Measurements from ENCODE around the gene HOXB9.

Gene HOXB9

DNA sequence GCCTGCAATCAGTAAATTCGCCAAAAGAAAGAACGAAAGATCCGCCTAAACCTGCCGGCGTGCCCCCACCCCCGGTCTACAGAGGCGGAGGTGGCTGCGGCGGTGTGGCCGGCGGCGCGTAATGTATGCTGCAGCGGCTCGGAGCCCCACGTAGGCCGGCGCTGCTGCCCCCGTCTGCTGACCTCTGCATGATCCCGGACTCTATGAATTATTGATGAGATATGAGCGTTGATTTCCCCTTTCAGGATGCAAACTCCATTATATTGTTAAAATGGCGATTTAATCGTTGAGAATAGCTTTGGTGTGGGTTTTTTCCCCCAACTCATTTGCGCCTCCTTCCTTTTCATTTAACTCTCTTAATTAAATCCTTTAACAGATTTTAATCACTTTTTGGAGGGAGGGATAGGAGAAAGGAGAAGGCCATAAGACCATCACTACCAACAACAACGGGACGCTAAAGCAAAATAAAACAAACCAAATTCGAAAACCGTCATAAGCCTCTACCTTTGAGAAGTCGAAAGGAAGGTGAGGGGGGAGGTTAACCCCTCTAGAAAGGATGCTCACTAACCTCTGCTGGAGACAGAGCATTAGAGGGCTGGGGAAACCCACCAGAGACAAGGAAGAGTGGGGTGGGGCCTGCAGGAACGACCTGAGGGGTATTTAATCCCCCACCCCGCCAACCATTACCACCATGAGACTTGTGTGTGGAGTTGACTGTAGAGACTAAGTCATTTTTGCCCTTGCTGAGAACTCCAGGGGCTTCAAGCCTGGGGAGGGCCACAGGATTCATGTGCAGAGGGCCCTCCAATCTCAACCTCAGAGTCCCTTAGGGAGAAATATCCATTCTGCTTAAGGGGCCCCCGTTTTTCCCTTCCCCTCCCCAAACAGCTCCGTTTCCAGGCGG lies 39.6 kb downstream of the HOXB9 start:
- DNase-seq (ENCODE audit: low read depth in 1 of 2, low spot score in 1 of 2), result no peak
- in situ Hi-C loops (cut with HindIII; ENCODE audit: low pct_unique_long_range_greater_than_20kb, low sequenced_read_pairs), result no loop called here
- no peak for TF ChIP-seq JUND (IDR thresholded peaks at IDR 0.05; ENCODE audit: low read depth)

DNA sequence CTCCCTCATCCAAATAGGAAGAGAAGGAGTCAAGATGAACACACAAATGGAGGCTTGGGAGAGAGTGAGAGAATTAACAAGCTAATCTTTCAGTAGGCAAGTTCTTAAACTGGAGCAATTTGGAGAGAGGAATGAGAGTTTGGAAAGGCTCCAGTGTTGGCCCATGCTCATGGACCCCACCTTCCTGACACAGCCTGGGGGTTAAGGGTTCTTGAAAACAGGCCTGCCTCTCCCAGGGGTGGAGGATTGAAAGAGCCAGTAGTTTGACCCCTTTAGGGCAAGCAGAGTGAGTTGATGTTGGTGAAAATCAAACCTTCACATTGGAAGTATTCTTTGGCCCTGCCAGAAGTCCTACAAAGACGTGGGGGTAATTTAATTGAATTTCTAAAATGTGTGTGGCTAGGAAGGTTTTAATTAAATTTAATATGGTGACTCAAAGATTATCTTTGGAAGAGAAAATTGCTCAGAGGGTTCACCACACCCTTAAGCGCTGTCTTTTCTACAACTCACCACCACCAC lies 41.9 kb downstream of the HOXB9 start:
- in situ Hi-C loops (cut with HindIII; ENCODE audit: low pct_unique_long_range_greater_than_20kb, low sequenced_read_pairs), result no loop called here
- no peak for DNase-seq (ENCODE audit: low read depth in 1 of 2, low spot score in 1 of 2)
- no peak for TF ChIP-seq JUND (IDR thresholded peaks at IDR 0.05; ENCODE audit: low read depth)

DNA sequence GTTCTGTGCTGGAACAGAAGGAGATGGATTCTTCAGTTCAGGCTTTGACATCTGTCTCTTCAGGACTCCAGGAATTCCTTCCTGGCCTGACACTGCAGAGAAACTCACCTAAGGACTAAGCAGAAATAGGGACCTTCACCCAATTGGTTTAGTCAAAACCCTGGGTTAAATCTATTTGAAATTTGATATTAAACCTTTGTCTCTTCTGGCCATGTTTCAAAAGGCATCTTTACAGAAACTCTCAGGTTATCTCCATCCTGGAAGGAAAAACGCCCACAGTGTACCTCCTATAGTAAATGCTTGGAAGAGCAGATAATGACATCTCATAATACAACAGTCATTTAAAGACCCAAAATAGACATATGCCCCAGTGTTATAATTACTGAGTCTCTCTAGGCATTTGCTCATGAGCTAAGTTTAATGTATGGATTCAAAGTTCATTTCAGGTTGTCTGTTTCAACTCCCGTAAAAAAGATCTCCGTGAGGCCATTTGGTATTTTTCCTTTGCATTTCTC lies 42.4 kb downstream of the HOXB9 start:
- no peak for TF ChIP-seq JUND (IDR thresholded peaks at IDR 0.05; ENCODE audit: low read depth)
- no peak for DNase-seq (ENCODE audit: low read depth in 1 of 2, low spot score in 1 of 2)
- in situ Hi-C loops (cut with HindIII; ENCODE audit: low pct_unique_long_range_greater_than_20kb, low sequenced_read_pairs), result no loop called here

DNA sequence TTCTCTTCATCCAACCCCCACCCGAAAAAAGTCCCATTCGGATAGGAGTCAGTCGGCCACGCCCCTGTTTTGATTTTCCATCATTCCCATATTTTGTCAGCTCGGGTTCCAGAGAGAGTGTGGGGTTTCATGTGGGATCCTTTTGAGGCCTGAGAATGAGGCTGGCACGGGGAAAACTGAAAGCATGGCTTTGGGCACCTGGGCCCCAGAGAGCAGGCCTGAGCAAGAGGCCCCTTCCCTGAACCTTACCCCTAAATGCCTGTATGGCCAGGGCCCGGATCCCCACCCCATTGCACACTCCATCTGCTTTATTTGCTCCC lies 43.4 kb downstream of the HOXB9 start:
- DNase-seq (ENCODE audit: low read depth in 1 of 2, low spot score in 1 of 2), result no peak
- TF ChIP-seq JUND (IDR thresholded peaks at IDR 0.05; ENCODE audit: low read depth), result no peak
- in situ Hi-C loops (cut with HindIII; ENCODE audit: low pct_unique_long_range_greater_than_20kb, low sequenced_read_pairs), result no loop called here

DNA sequence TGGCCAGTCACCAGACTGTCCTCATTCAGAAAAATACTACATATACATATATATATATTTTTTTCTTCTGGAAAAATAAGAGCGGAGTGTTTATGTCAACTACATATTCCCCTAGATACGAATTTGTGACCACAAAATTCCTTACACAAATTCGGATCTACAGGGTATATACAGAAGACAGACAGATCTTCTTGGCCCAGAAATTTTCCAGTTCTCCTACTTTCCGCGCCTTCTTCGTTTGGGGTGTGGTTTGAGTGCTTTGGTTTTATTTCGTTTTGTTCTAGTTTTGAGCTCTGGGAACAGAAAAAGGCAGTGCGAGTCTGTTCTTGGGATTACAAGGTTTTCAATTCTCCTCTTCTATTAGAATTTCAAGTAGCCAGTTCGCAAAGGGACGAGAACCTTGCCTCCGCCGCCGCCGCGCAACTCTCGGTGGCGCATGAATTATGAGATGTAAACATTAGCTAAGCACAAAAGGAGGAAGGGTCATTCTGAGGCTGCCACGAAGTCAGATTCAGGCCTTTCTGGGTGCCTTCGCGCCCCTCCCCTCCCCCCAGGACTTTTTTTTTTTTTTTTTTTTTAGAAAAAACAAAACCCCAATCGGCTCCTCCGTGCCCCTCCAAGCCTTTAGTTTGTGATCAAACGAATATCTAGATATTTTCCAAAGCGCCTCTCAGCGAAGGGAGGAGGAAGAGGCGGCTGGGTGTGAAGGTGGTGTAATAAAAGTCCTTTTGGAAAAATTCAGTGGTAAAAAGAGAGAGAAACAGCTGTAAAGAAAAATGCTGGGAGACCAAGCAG lies 46.2 kb downstream of the HOXB9 start:
- DNase-seq (ENCODE audit: low read depth in 1 of 2, low spot score in 1 of 2), result no peak
- in situ Hi-C loops (cut with HindIII; ENCODE audit: low pct_unique_long_range_greater_than_20kb, low sequenced_read_pairs), result no loop called here
- no peak for TF ChIP-seq JUND (IDR thresholded peaks at IDR 0.05; ENCODE audit: low read depth)

DNA sequence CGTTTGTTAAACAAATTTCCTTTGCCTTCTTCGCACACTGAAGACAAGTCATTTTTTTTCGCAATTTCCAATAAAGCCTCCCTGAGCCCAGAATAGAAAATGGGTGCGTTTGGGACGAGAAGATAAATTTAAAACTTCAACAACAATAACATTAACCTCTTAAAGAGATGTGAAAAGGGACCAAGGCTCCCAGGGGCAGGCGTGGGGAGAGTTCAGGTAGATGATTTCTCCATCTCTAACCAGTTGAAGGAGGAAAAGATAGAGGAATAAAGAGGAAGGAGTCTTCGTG lies 46.7 kb downstream of the HOXB9 start:
- no peak for TF ChIP-seq JUND (IDR thresholded peaks at IDR 0.05; ENCODE audit: low read depth)
- DNase-seq (ENCODE audit: low read depth in 1 of 2, low spot score in 1 of 2), result no peak
- in situ Hi-C loops (cut with HindIII; ENCODE audit: low pct_unique_long_range_greater_than_20kb, low sequenced_read_pairs), result no loop called here

DNA sequence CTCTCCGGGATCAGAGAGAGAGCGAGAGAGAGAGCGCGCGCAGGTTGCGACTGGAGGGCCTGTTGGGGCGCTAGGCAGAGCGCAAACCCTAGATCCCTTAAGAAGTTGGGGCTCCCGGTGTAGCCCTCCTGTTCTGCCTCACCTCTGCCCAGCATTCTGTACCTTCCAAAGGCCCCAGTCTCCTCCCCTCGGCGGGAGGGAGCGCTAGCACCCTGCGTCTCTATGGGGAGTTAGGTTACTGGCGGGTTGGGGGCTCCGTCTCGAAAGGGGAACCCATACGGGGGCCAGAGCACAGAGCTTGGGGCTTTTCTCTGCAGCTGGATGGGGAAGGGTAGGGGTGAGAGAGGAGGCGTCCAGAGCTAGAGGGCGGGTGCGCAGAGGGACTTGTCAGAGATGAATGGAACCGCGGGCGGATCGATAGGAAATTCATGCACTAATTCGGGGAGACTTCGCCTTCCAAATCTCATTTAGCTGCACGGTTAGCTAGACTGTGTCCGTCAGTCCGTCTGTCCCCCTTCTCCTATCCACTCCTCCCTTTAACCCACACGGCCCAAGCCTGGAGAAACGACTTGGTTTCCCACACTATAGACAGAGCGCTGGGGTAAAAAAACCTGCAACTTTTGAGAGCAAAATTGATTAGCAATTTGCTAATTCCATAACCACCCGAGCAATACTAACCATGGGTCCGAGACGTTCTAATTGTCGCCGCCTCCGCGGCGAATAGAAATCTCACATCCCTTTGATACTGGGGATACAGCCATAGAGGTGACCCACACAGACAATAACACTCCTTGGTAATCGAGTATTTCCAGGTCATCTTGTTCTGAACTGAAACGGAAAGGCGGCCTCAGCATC lies 47.3 kb downstream of the HOXB9 start:
- TF ChIP-seq JUND (IDR thresholded peaks at IDR 0.05; ENCODE audit: low read depth), result no peak

DNA sequence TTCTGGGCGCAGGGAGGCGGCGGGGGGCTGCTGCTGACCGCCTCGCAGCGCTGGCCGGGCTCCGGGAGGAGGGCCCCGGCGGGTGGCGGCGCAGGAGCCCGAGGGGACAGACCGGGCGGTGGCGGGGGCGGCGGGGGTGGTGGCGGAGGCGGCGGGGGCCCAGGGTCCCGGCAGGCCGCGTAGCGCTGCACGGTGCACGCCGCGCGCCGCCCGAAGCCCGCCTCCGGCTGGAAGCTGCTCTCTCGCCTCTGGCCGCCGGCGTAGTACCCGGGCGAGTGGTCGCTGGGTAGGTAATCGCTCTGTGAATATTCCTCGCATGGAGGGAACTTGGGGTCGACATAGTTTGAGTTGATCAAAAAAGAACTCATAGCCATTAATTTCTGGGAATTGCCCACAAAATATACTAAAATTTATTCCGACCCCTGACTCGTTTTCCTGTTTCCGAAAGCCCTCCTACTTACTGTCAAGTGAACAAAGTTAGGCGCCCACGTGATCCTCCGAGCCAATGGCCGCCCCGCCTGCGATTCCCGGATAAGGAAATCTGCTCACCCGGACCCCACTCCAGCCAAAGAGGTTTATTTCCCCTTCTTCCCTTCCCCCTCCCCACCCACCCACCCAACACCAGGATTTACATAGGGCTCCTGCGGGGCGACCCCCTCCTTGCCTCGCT lies 48.1 kb downstream of the HOXB9 start, which contains the start of gene HOXB4:
HOXB4 (minus strand) TSS at position 405 of the 670 bp plus-strand sequence; CDS start at position 374, 31 bp downstream.
- in situ Hi-C loops (cut with HindIII; ENCODE audit: low pct_unique_long_range_greater_than_20kb, low sequenced_read_pairs), result no loop called here
- no peak for TF ChIP-seq JUND (IDR thresholded peaks at IDR 0.05; ENCODE audit: low read depth)
- DNase-seq (ENCODE audit: low read depth in 1 of 2, low spot score in 1 of 2), result no peak

More for the DNA sequence above, 47.3 kb downstream of the HOXB9 start:
- DNase-seq (ENCODE audit: low read depth in 1 of 2, low spot score in 1 of 2), result no peak
- in situ Hi-C loops (cut with HindIII; ENCODE audit: low pct_unique_long_range_greater_than_20kb, low sequenced_read_pairs), result no loop called here

DNA sequence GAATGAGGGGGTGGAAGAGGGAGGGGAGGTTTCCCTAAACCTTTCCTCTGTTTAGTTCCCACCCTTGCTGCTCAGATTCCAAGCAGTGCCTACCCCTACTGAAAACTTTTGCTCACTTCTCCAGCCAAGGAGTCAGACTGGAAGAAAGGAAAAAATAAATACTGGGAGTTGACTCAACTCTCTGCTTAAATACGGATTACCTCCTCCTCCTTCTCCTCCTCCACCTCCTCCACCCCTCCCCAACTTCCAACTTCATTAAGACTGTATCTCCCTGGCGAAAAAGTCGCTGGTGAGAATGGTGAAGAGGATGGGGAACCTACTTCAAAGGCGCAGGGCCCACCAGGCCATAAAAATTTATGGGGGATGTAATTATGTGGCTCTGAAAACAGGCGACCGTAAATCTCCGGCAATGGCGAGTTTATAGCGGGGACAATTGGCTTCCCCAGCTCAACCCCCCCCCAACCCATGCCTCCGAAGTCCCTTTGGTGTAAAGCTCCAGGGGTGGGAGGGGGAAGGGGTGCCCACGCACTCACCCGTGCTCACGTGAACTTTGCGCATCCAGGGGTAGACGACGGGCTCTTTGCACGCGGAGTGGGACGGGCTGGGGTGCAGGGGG lies 48.7 kb downstream of the HOXB9 start:
- in situ Hi-C loops (cut with HindIII; ENCODE audit: low pct_unique_long_range_greater_than_20kb, low sequenced_read_pairs), result no loop called here
- DNase-seq (ENCODE audit: low read depth in 1 of 2, low spot score in 1 of 2), result no peak
- TF ChIP-seq JUND (IDR thresholded peaks at IDR 0.05; ENCODE audit: low read depth), result no peak

DNA sequence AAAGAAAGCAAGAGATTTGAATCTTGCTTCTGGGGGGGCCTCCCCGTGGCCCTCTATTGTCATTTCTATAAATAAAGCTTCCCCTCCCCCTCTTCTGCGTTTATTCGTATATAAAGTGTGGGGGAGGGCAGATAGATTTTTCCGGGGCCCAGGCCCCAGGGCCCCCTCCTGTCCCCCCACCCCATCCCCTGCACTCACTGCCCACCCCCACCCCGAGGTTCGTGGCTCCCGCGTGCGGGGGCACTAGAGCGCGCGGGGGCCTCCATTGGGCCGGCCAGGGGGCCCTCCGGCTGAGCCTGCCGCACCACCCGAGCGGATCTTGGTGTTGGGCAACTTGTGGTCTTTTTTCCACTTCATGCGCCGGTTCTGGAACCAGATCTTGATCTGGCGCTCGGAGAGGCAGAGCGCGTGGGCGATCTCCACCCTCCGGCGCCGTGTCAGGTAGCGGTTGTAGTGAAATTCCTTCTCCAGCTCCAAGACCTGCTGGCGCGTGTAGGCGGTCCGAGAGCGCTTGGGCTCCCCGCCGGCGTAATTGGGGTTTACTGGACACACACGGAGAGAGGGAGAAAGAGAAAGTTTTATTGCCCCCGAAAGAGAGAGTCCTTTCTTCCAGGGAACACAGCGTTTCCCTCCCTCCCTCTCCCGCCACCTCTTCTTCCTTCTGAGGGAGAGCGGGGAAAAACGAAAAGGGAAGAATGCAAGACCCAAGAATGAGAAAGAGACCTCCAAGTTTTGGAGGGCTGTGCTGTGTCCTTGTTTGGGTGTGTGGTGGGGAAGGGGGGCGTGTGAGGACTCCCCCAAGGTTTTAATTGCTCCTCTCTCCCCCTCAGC lies 49.5 kb downstream of the HOXB9 start:
- TF ChIP-seq JUND (IDR thresholded peaks at IDR 0.05; ENCODE audit: low read depth), result no peak
- peak; percentile 72 to 94 for DNase-seq (ENCODE audit: low read depth in 1 of 2, low spot score in 1 of 2)
- in situ Hi-C loops (cut with HindIII; ENCODE audit: low pct_unique_long_range_greater_than_20kb, low sequenced_read_pairs), result no loop called here
